HL-60 (cell line): ENCODE measurements around the gene KSR2.

ENCODE experiments used
- POLR2AphosphoS5 ChIP-seq: IDR thresholded peaks from 2 replicates; pipeline ENCODE4 v1.6.1; 2012; ENCODE audit warnings: low read depth
- TF ChIP-seq, protein P1 (sequence below): IDR thresholded peaks from one replicate; pipeline ENCODE4 v1.5.1; 2011; ENCODE audit warnings: low read length, control low read depth, inconsistent platforms; ENCODE audit not compliant: insufficient read depth
- TF ChIP-seq, protein P2 (sequence below): IDR thresholded peaks from 2 replicates; pipeline ENCODE4 v1.6.1; 2012; ENCODE audit warnings: low read depth; ENCODE audit not compliant: insufficient replicate concordance

DNA sequence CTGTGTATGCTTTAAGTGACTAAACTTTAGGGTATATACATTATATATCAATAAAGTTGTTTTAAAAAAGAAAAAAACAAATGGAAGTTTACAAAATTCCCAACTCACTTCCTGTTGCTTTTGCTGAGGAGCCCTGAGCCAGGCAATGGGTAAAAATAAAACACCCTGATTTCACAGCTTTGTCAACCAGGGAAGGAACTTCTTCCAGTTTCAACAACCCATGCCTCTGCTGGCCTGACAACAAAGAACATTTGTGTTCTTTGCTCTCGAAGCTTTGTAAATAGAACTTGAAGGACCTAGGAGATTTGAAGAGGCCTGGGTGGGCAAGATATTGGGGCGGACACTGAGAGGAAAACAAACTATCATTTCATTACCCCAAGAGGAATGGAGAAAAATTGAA lies 466.2 kb downstream of the KSR2 start:
- TF ChIP-seq, protein P1, sequence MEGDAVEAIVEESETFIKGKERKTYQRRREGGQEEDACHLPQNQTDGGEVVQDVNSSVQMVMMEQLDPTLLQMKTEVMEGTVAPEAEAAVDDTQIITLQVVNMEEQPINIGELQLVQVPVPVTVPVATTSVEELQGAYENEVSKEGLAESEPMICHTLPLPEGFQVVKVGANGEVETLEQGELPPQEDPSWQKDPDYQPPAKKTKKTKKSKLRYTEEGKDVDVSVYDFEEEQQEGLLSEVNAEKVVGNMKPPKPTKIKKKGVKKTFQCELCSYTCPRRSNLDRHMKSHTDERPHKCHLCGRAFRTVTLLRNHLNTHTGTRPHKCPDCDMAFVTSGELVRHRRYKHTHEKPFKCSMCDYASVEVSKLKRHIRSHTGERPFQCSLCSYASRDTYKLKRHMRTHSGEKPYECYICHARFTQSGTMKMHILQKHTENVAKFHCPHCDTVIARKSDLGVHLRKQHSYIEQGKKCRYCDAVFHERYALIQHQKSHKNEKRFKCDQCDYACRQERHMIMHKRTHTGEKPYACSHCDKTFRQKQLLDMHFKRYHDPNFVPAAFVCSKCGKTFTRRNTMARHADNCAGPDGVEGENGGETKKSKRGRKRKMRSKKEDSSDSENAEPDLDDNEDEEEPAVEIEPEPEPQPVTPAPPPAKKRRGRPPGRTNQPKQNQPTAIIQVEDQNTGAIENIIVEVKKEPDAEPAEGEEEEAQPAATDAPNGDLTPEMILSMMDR = no peak
- TF ChIP-seq, protein P2, sequence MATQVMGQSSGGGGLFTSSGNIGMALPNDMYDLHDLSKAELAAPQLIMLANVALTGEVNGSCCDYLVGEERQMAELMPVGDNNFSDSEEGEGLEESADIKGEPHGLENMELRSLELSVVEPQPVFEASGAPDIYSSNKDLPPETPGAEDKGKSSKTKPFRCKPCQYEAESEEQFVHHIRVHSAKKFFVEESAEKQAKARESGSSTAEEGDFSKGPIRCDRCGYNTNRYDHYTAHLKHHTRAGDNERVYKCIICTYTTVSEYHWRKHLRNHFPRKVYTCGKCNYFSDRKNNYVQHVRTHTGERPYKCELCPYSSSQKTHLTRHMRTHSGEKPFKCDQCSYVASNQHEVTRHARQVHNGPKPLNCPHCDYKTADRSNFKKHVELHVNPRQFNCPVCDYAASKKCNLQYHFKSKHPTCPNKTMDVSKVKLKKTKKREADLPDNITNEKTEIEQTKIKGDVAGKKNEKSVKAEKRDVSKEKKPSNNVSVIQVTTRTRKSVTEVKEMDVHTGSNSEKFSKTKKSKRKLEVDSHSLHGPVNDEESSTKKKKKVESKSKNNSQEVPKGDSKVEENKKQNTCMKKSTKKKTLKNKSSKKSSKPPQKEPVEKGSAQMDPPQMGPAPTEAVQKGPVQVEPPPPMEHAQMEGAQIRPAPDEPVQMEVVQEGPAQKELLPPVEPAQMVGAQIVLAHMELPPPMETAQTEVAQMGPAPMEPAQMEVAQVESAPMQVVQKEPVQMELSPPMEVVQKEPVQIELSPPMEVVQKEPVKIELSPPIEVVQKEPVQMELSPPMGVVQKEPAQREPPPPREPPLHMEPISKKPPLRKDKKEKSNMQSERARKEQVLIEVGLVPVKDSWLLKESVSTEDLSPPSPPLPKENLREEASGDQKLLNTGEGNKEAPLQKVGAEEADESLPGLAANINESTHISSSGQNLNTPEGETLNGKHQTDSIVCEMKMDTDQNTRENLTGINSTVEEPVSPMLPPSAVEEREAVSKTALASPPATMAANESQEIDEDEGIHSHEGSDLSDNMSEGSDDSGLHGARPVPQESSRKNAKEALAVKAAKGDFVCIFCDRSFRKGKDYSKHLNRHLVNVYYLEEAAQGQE = no peak
- no peak for TF ChIP-seq POLR2AphosphoS5
